ENCODE results near the gene ACAN. TPM values are rescaled to one million over a fixed set of nuclear protein-coding genes. Genes with fewer than 3 reads are reported as not detected.

ACAN gene
- polyA plus RNA-seq, 1 experiment = 3.6 TPM

- TF ChIP-seq CTCF (IDR thresholded peaks at IDR 0.05; ENCODE audit: insufficient read depth, low read depth, low read length) = no peak
- ChIA-PET CTCF (no interaction called here), POLR2A (interaction anchor here (0.6 kb wide), 1 partner anchor 108 kb away, joined by 3 read pairs; no protein-coding TSS in a partner anchor)
- Histone ChIP-seq H3K4me3 (ENCODE audit: low read depth, low read length) (no peak overlapping the region), H3K27me3 (ENCODE audit: control insufficient read depth, insufficient read depth, low read length) (no peaks in the 10 kb centered on the region; the same call in none of the 2 replicates), H3K36me3 (ENCODE audit: control insufficient read depth, insufficient read depth, low read length) (no peaks in the 10 kb centered on the region)
- DNase-seq (ENCODE audit: low read depth) = no peak
These were observed 20.8 kb upstream of the ACAN start for GRCh38 chr15:88782465-88782864.

GRCh38 chr15:88785217-88785616, 18.0 kb upstream of the ACAN start:
- ChIA-PET CTCF (no interaction called here), POLR2A (no interaction called here)
- no peak for TF ChIP-seq CTCF (IDR thresholded peaks at IDR 0.05; ENCODE audit: insufficient read depth, low read depth, low read length)
- DNase-seq (ENCODE audit: low read depth) = no peak
- Histone ChIP-seq H3K27me3 (ENCODE audit: control insufficient read depth, insufficient read depth, low read length) (no peaks in the 10 kb centered on the region; the same call in none of the 2 replicates), H3K36me3 (ENCODE audit: control insufficient read depth, insufficient read depth, low read length) (no peaks in the 10 kb centered on the region), H3K4me3 (ENCODE audit: low read depth, low read length) (no peak overlapping the region)

- CTCF ChIA-PET = no interaction called here
- TF ChIP-seq CTCF (IDR thresholded peaks at IDR 0.05; ENCODE audit: insufficient read depth, low read depth, low read length) = no peak
- POLR2A ChIA-PET = no interaction called here
These were observed 15.2 kb upstream of the ACAN start for GRCh38 chr15:88788036-88788435.

GRCh38 chr15:88788816-88789215, 14.4 kb upstream of the ACAN start:
- no peak for DNase-seq (ENCODE audit: low read depth)
- Histone ChIP-seq H3K27me3 (ENCODE audit: control insufficient read depth, insufficient read depth, low read length) (peaks cover 7% of the 10 kb centered on the region), H3K4me3 (ENCODE audit: low read depth, low read length) (no peak overlapping the region), H3K36me3 (ENCODE audit: control insufficient read depth, insufficient read depth, low read length) (no peaks in the 10 kb centered on the region)
- POLR2A ChIA-PET = no interaction called here
- CTCF ChIA-PET = interaction anchor here (0.8 to 1.0 kb wide), 2 partner anchors 43 to 45 kb away, joined by 3 read pairs; no protein-coding TSS in a partner anchor
- TF ChIP-seq CTCF (IDR thresholded peaks at IDR 0.05; ENCODE audit: insufficient read depth, low read depth, low read length) = no peak

More at GRCh38 chr15:88788036-88788435, 15.2 kb upstream of the ACAN start:
- DNase-seq (ENCODE audit: low read depth) = no peak
- Histone ChIP-seq H3K36me3 (ENCODE audit: control insufficient read depth, insufficient read depth, low read length) (no peaks in the 10 kb centered on the region), H3K27me3 (ENCODE audit: control insufficient read depth, insufficient read depth, low read length) (peaks cover 1% of the 10 kb centered on the region), H3K4me3 (ENCODE audit: low read depth, low read length) (no peak overlapping the region)

GRCh38 chr15:88790486-88790885, 12.8 kb upstream of the ACAN start:
- TF ChIP-seq CTCF (IDR thresholded peaks at IDR 0.05; ENCODE audit: insufficient read depth, low read depth, low read length) = no peak
- POLR2A ChIA-PET = no interaction called here
- DNase-seq (ENCODE audit: low read depth) = no peak
- CTCF ChIA-PET = no interaction called here
- Histone ChIP-seq H3K27me3 (ENCODE audit: control insufficient read depth, insufficient read depth, low read length) (peaks cover 9% of the 10 kb centered on the region), H3K36me3 (ENCODE audit: control insufficient read depth, insufficient read depth, low read length) (no peaks in the 10 kb centered on the region), H3K4me3 (ENCODE audit: low read depth, low read length) (no peak overlapping the region)
